Right lobe of liver (tissue), 4 donors: ENCODE results near the gene FNDC3B.

Source experiments
- CTCF ChIP-seq, 4 donors: fragments of 200-600 bp in 3 of 4; fragments of 450-650 bp in 1 of 4; IDR thresholded peaks; one replicate each; pipeline versions ENCODE4 v1.5.1 to v1.8.0; 2016 to 2022; ENCODE audit warnings: antibody characterized with exemption in 4 of 4, mild to moderate bottlenecking in 2 of 4
- POLR2A ChIP-seq: fragments of 450-650 bp; IDR thresholded peaks from one replicate; pipeline ENCODE4 v1.6.1; 2017; ENCODE audit warnings: antibody characterized with exemption, mild to moderate bottlenecking
- donor health status: DM: no; HTN: no; CAD: no.
- donor health status: DM: no; HTN: no; CAD: no.
- donor health status: DM: no; HTN: yes; CAD: no.

- TF ChIP-seq POLR2A (no peak), CTCF (IDR thresholded peaks at IDR 0.05) (no peak)
Measured at GRCh38 chr3:172391592-172392302, 352.4 kb downstream of the FNDC3B start.
